Brain pericyte (primary cell): ENCODE data around the gene SLC25A48.

Source experiments
- DNase-seq: peaks from one replicate; pipeline ENCODE4 v3.0.0-alpha.2; 2012; ENCODE audit warnings: low read depth, low spot score

SLC25A48 gene, protein sequence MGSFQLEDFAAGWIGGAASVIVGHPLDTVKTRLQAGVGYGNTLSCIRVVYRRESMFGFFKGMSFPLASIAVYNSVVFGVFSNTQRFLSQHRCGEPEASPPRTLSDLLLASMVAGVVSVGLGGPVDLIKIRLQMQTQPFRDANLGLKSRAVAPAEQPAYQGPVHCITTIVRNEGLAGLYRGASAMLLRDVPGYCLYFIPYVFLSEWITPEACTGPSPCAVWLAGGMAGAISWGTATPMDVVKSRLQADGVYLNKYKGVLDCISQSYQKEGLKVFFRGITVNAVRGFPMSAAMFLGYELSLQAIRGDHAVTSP

DNA sequence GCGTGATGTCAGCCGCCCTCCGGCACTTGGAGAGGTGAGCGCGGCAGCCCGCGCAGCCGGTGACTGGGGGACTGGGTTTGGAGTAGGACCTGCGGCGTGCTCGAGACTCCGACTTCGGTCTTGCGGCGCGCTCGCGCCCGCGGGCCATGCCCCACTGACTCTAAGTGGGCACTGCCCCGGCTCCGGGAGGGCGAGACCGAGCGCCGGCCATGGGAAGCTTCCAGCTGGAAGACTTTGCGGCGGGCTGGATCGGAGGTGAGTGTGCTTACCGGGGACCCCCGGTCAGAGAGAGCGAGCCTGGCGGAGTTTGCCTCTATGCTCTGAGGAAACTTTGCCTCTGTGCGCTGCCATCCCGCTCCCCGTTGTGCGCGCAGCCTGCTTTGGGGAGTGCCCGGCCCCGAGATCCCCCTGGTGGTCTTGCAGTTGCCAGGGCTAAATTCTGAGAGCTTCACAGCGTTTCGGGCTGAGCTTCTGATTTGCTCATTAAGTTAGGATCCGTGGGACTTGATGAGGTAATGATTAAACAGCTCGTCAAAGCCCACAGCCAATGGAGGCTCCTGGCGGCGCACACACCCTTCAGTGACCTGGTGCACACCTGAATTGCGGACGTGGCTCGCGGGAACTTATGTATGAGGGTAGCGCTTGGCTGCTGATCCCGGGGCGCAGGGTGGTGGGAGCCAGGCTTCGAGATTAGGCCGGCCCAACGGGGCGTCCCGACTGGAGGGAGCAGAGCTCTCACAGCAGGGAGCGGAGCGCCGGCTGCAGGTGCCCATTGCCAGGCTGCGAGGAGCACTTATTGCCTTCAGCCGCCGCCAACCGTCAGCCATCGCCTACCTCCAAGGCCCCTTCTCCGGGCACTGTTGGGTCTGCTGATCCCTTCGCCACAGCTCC, at the start of gene SLC25A48:
Gene SLC25A48 (plus strand): TSS at position 25 of the 891 bp plus-strand sequence. CDS start 185 bp downstream, at position 210.
- no peak for DNase-seq

DNA sequence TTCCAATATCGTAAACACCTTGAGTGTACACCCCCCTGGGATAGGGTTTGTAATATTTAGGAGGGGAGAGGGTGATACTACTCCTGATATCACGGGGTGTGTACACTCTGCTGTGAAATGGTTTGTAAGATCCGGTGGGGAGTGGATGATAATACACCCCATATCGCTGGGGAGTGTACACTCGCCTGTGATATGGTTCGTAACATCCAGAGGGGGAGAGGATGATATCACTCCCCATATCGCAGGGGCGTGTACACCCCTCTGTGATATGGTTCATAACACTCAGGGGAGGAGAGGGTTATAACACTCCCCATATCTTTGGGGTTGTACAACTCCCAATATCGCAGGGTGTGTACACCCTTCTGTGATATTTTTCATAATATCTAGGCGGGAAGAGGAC, 33.8 kb upstream of the SLC25A48 start:
- no peak for DNase-seq

DNA sequence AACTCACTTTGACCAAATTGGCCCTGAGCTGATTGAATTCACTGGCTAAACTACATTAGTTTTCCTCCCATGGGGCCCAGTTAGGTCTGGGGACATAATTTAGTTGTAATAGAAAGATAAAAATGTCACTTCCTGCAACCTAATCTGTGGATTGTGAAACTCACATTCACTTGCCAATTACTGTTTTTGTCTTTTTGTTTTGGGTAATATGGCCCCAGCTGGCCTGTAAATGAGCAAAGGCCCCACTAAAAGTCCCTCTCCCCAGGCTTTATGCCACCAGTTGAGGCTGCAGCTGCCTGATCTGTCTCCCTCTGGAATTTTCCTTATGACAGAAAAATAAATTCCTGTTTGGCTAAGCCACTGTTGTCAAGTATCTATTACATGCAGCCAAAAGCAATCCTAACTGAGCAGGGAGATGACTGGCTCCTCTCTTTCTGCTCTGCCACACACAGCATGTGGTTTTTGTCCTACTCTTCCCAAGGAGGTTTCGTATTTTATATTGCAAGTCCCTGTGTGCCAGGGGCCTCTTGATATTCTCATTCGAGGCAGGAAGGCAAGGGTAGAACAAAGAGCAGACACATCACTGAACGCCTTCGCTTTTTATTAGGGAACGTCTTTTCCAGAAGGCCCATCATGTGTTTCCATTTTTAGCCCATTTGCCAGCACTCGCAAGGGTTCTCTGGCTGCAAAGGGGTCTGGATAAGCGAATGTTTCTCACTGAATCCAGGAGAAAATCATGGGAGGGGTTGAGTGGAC, 24.1 kb upstream of the SLC25A48 start:
- DNase-seq: no peak

DNA sequence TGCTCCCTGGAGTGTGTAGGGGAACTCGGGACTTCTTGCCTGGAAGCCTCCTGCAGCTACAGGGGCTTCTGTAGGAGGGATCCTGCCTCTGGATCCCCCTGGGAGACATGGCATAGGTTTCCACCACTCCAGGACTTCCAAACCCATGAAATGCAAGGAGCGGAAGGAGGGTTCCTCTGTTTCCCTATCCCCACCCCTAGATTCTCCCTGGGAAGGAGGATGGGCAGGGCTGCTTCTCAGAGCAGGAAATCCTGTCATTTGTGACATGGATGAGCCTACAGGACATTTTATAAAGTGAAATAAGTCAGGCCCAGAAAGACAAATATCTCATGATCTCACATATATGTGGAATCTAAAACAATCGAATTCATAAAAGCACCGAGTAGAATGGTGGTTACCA, 23.5 kb upstream of the SLC25A48 start:
- no peak for DNase-seq

DNA sequence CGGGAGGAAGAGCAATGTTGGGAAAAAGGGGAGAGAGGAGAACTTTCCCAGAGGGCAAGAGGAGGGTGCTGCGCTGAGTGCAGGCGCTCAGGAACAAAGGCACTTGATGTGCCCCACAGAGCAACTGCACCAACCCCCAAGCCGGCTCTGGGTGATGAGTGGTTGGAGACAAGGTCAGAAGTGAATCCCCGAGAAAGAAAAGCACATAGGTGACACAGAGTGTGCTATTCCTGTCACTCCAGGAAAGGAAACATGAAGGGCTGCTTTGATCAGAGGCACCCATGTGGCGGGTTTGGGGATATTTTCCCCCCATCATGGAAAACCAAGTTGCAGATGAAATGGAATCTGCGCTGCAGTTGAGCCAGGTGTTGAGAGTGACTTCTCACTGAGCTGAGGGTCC, 20.7 kb upstream of the SLC25A48 start:
- DNase-seq: no peak

DNA sequence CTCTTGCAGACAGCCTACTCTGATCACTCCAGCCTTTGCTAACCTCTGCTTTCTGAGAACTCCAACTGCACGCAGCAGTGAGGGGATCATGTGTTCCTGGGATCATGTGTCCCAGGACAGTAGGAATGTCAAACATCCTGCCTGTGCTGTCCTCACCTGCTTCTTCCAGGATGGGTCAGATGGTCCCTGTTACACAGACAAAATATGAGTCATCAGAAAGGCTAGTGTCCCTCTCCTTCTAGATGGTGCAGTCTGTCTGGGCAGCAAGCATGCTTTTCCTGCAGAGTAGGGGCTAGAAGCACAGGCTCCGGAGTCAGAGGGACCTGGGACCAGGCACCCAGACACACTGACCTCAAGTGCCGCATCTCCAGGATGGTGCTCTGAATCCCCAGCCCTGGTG, 20.1 kb upstream of the SLC25A48 start:
- no peak for DNase-seq

DNA sequence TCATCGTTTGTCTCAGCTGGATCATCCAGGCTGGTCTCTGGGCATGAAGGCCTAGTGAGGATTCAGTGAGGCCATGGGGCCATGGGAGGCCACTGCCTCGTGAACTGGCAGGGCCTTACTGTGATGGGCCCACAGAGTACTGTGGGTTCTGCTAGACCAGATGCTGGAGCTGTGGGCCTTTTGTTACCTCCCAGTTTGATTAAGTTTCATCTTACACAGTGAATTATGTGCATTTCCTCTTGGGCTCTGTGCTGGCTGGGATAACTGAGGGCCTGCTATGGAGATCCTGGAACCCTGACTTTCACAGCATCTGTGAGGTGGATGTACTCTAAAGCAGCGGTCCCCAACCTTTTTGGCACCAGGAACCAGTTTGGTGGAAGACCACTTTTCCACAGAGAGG, 19.7 kb upstream of the SLC25A48 start:
- DNase-seq: no peak

DNA sequence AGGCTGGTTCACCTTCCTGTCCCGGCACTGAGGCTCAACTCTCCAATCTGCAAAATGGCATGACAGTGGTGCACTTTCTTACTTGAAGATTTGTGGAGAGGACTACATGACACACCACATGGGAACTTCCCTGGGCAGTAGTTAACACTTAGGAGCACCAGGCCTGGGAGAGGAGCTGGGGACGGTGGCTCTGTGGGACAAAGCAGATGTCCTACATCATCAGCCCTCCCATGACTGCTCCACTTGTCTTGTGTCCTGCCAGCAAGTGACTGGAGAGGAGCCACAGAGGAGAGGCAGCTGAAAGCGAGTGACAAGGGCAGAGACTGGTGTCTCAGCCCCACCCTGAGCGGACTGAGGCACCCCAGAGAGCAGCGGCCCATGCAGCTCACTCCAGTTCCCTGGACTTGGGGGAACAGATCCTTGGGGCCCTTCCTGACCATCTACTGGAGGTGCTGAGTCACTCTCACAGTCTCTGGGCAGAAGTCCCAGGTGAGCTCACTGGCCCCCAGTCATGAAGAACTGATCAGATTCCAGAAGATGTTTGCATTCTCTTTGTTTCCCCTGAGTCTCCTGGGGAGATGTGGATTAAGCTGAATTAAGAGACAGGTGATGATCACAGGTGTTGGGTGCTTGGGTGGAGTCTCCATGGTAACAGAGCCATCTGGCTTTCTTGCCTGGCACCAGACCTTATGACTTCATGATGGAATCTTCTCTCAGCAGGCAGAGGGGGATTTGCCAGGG, 13.2 kb upstream of the SLC25A48 start:
- no peak for DNase-seq

DNA sequence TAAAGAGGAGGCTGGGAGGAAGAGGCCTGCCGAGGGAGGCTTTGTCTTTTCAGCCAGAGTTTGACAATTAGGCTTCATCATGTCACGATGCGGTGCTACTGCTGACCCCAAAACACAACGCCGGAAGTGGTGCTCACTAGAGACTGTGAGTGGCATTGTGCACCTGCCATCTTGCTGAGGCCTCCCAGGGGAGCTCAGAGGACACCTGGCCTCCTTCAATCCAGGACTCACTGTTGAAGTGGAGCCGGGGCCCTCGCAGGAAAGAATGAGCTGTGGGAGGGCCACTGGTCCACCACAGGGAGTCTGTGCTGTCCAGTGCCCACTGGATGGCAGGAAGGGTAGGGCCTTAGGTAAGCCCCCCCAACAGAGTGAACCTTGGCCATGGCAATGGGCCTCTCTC, 12.7 kb upstream of the SLC25A48 start:
- DNase-seq: no peak

DNA sequence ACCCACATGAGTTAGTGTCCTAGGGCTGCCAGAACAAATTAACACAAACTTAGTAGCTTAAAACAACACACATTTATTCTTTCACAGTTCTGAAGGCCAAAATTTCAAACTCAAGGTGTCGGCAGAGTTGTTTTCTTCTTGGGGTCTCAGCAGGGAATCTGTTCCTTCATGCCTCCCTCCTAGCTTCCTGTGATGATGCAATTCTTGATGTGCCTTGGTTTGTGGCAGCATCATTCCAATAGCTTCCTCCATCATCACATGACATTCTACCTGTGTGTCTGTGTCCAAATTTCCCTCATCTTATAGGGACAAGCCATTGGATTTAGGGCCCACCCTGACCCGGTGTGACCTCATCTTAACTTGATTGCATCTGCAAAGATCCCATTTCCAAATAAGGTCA, 12.2 kb upstream of the SLC25A48 start:
- no peak for DNase-seq

DNA sequence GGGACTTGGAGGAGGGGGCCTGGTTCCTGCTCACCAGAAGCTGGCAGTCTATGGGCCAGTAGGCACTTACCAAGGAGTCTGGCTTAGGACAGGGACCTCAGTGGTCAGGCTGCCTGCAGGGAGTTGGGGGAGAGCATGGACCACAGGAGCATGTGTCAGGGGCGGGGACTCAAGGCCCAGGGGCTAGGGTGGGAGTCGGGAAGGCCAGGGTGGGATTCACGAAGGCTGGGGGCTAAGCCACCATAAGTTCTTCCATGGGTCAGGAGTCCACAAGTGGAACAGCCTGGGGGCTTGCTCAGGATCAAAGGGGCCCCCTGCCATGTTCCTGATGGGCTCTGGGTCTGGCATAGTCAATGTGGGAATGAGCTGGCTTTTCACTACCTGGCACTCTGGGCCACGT, 11.5 kb upstream of the SLC25A48 start:
- DNase-seq: no peak

DNA sequence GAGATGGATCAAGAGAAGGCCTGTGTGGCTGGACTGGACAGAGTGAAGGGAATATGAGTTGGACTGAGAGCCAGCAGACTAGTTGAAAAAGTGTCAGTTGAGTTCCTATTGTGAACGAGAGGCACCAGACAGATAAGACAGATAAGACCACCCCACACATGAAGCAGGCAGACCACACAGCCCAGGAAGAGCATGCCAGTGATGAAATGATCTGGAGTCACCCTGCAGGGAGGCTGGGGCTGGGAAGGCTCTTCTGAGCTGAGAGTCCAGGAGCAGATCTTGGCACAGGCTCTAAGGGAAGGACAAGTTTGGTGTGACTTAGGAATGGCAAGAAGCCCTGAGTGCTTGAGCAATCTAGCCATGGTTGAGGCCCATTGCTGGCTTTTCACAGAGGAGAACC, 10.6 kb upstream of the SLC25A48 start:
- DNase-seq: no peak

DNA sequence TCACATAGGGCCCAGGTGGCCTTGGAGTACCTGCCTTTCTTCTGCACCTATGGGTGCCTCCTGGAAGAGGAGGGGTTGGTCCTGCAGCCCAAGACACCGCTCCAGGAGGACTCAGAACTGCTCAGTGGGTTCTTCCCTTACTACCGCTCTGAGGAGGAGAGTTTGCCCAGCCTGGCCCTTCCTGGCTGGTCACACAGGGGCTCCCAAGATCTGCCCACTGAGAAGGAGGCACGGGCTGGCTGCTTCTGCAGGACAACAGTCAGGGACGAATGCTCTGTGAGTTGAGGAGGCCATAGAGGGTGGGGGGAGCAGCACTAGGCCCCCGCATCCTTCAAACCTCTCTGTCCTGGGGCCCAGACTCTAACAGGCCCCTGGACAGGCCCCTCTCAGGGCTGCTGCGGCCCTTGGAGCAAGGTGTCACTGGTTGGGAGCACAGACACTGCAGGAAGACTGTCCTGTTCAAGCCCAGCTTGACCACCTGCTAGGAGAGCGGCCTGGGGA, 9.9 kb upstream of the SLC25A48 start:
- no peak for DNase-seq

DNA sequence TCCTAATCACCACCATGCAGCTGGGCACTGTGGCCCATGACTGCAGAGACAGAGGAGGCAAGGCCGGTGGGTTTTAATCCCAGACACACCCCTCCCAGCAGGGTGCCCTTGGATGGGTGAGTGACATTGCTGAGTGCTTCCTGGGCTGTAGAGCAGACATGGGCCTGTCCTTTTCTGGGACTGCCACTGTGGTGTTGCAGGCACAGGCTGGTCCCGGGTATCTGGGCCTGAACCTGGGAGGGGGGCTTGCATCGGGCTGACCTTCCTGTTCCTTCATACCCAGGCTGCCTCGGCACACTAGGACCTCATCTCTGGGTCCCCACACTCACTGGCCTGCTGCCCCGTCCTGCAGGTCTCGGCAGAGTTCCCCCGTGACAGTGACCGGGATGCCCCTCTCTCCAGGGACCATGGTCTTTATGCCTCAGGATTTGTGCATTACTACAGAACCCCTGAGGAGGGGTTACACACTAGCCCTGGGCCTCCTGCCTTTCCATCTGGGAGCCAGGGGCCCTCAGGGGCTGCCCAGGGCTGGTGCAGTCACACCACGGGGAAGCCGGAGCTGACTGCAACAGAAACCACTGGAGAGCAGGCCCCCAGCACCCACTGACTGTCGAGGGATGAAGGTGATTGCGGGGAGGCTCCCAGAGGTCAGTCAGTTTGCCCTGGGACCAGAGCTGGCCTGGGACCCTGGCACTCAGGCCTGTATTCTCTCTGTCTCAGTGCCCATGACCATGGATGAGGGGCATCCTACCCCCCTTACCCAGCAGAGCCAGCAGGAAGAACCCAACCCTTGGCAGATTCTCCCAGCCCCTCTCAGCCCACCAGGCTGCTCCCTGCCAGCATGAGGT, 8.9 kb upstream of the SLC25A48 start:
- DNase-seq: no peak

DNA sequence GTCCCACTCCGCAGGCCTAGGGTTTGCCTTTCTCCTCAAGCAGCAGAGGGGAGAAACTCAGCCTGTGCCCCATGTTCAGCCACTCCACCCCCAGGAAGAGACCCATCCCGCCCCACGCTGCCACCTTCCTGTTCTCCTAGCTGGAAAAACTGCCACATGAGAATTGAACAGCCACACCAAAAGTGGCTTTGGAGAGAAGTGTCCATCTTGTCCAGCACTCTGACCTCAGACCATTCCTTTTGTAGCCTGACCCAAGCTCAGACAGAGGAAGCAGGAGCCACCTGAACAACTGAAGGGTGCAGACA, 8.3 kb upstream of the SLC25A48 start:
- no peak for DNase-seq

DNA sequence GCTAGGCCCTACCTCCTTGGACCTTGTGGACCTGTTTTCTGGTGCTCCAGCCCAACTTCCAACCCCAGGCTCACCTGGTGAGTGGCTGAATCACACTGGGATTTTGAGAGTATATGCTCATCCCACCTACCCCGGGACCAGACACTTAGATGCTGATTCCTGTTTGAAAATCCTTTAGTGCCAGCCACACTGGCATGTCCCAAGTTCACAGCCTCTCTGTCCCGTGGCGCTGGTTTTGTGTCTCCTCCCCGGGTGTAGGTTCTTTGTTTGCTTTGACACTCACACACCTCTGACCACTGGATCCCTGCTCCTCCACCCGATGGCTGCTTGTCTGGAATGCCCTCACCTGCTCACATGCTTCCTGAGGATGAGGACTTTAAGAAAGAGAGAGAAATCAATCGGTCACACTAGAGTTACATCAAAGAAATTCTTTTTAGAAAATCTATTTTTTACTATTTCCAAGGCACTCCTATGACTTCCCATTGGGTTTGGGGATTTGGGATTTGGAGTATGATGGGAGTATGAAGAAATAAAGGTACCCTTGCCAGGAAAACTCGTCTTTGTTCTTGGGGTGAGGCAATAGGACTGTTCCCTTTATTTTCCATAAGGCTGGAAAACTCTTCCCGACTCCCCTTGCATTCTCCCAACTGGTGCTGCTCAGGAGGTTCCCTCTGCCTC, 7.3 kb upstream of the SLC25A48 start:
- DNase-seq: no peak

DNA sequence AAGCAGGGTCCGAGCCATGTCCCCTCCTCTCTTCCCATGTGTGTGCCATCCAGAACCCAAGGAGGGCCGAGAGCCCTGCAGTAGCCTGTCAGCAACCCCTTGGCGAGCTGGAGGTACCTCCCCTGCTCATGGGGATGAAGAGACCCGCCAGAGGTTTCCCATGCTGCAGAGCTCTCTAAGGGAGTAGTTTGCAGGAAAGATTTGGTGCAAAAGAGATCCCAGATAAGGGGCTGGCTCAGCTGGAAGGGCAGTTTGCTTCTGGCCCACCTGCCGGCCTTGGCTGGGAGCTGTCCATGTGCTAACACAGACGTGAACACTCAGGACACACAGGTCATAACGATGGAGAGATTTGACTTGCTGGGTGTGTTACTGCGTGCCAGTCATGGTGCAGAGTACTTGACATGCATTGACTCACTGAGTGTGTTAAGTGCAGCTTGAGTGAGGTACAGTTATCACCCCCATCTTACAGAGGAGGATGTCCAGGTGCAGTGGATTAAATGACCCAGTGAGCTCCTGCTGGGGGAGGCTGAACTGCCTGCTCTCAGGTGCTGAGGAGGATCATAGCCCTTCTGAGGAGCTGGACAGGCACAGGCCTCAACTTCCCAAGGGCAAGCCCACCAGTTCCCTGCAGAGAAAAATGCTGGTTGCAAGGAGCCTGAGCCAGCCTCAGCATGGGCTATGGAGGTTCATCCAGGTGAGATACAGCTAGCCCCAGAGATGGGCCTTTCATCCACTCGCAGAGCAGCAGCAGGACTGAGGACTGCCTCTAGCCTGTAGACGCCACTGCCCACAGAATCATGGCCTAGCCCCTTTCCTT, 6.3 kb upstream of the SLC25A48 start:
- no peak for DNase-seq

DNA sequence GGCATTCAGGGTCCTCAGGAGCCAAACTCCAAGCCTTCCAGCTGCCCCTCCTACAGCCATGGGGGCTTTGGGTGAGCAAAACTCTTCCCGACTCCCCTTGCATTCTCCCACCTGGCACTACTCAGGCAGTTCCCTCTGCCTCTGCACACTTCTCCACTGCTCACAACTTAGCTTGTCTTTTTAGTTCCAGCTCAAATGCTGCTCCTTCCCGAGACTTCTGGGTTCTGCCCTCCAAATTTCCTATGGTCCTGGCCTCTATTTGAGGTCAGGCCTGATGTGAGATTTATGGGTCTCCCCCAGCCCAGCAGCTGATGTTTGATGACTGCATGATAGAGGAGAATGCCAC, 5.7 kb upstream of the SLC25A48 start:
- no peak for DNase-seq

DNA sequence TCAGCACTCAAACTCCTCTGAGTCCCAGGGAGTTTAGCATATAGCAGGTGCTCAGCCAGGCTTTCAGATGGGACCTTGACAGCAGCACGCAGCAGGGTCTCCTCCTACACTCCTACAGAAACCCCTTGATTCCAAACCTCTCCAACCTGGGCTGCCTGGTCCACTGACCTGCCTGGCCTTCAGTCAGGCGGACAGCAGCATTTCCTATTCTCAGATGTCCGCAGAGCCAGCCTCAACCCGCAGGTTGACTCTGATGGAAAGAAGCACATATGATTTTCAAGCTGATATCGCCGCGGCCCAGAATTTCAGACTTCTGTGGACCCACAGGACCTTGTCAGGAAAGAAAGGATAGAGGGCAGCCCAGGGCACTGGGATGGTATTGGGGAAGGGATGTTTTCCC, 5.3 kb upstream of the SLC25A48 start:
- no peak for DNase-seq
